Upper lobe of left lung (tissue), 4 donors: ENCODE data around the gene CHST11.

ENCODE experiments used
- EP300 ChIP-seq, 4 donors: sonication (generic); formaldehyde crosslinking; IDR thresholded peaks; one replicate each; pipeline ENCODE4 v1.5.1; 2017; ENCODE audit warnings: antibody characterized with exemption in 4 of 4, control low read depth in 2 of 4
- POLR2AphosphoS5 ChIP-seq, 2 donors: sonication (generic); formaldehyde crosslinking; IDR thresholded peaks; one replicate each; pipeline ENCODE4 v1.5.1; 2017; ENCODE audit warnings: antibody characterized with exemption in 2 of 2
- TF ChIP-seq, protein P1 (sequence below), 6 experiments: fragments of 450-650 bp in 4 of 6; fragments of 200-600 bp in 2 of 6; sonication (generic) in 2 of 6; IDR thresholded peaks; one replicate each; pipeline ENCODE4 v1.5.1; 2016 to 2019; ENCODE audit warnings: antibody characterized with exemption in 6 of 6

DNA sequence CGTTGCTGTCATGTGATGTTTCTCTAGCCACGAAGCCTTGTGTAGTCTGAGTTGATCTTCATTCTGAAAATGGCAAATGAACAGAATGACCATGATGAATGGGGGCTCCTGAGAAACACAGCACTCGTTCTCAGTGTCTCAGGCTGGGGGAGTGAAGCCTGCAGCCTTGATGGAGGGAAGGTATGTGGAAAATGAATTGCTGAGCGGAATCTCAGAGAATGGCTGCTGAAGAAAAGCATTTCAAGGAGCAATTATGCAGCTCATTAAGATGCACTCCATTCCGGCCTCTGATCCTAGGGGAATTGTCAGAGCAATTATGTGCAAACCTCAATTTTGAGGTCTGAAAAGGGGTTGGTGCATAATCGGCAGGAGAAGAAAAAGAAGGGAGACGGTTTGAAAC is 167.1 kb downstream of the CHST11 start:
- TF ChIP-seq EP300 (IDR thresholded peaks at IDR 0.05) (no peak), POLR2AphosphoS5 (IDR thresholded peaks at IDR 0.05) (no peak)
- TF ChIP-seq, protein P1, sequence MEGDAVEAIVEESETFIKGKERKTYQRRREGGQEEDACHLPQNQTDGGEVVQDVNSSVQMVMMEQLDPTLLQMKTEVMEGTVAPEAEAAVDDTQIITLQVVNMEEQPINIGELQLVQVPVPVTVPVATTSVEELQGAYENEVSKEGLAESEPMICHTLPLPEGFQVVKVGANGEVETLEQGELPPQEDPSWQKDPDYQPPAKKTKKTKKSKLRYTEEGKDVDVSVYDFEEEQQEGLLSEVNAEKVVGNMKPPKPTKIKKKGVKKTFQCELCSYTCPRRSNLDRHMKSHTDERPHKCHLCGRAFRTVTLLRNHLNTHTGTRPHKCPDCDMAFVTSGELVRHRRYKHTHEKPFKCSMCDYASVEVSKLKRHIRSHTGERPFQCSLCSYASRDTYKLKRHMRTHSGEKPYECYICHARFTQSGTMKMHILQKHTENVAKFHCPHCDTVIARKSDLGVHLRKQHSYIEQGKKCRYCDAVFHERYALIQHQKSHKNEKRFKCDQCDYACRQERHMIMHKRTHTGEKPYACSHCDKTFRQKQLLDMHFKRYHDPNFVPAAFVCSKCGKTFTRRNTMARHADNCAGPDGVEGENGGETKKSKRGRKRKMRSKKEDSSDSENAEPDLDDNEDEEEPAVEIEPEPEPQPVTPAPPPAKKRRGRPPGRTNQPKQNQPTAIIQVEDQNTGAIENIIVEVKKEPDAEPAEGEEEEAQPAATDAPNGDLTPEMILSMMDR (IDR thresholded peaks at IDR 0.05) = no peak
